Naive thymus-derived CD4-positive, alpha-beta T cell (primary cell): ENCODE results near the gene NUP188. TPM values are rescaled to one million over a fixed set of nuclear protein-coding genes. Genes with fewer than 3 reads are reported as not detected.

Experiments used
- ATAC-seq: fragments of 150-1000 bp; cut with Tn5 transposase; 2 replicates; pipeline ENCODE4 v1.10.0; 2021; ENCODE audit warnings: mild to moderate bottlenecking, moderate library complexity
- CTCF ChIA-PET: fragments of 350-600 bp; sonication (Branson Sonifier 250); formaldehyde crosslinking; loops from one replicate; lab custom pipeline; 2021; ENCODE audit warnings: antibody characterized with exemption; lab: Charles Lee
- POLR2A ChIA-PET: fragments of 350-600 bp; sonication (Branson Sonifier 250); formaldehyde crosslinking; loops from one replicate; lab custom pipeline; 2021; ENCODE audit warnings: antibody characterized with exemption, inconsistent platforms; lab: Charles Lee
- DNase-seq, 9 donors: peaks; one replicate each; pipeline versions ENCODE4 v3.0.0 to v3.0.0-alpha.2; 2020 to 2022; ENCODE audit warnings: mixed read lengths in 1 of 9
- H3K27ac ChIP-seq: one replicate; pipeline ENCODE4 v1.7.0; 2013; ENCODE audit warnings: mild to moderate bottlenecking, low read depth, low read length, moderate library complexity
- H3K27me3 ChIP-seq, 2 donors: one replicate each; pipeline ENCODE4 v1.7.0; 2013; ENCODE audit warnings: low read length in 2 of 2, mild to moderate bottlenecking in 2 of 2, moderate library complexity in 2 of 2; ENCODE audit not compliant: control insufficient read depth in 2 of 2, insufficient read depth in 2 of 2
- H3K36me3 ChIP-seq, 3 experiments: 1 replicate in 2 of 3; 2 replicates in 1 of 3; pipeline ENCODE4 v1.7.0; 2013; ENCODE audit warnings: low read length in 3 of 3, mild to moderate bottlenecking in 3 of 3, moderate library complexity in 1 of 3; ENCODE audit not compliant: insufficient read depth in 3 of 3, control insufficient read depth in 2 of 3
- H3K4me1 ChIP-seq, 2 donors: one replicate each; pipeline ENCODE4 v1.7.0; 2013; ENCODE audit warnings: low read length in 2 of 2, mild to moderate bottlenecking in 2 of 2, moderate library complexity in 1 of 2; ENCODE audit not compliant: control insufficient read depth in 2 of 2, insufficient read depth in 2 of 2
- H3K4me3 ChIP-seq: 2 replicates; pipeline ENCODE4 v1.7.0; 2013; ENCODE audit warnings: mild to moderate bottlenecking, low read length
- H3K9me3 ChIP-seq, 3 experiments: 1 replicate in 2 of 3; 2 replicates in 1 of 3; pipeline ENCODE4 v1.7.0; 2013; ENCODE audit warnings: low read length in 3 of 3; ENCODE audit not compliant: control insufficient read depth in 2 of 3
- H3K27ac Mint-ChIP-seq, 9 donors: one replicate each; pipeline ENCODE4 v1.8.0; 2020 to 2022; ENCODE audit warnings: mixed read lengths in 9 of 9, mild to moderate bottlenecking in 8 of 9, moderate library complexity in 5 of 9, inconsistent platforms in 2 of 9
- H3K27me3 Mint-ChIP-seq, 5 donors: one replicate each; pipeline ENCODE4 v1.8.0; 2021 to 2022; ENCODE audit warnings: mixed read lengths in 5 of 5, mild to moderate bottlenecking in 1 of 5
- H3K36me3 Mint-ChIP-seq, 5 donors: one replicate each; pipeline ENCODE4 v1.8.0; 2020 to 2022; ENCODE audit warnings: mixed read lengths in 5 of 5, mild to moderate bottlenecking in 3 of 5, inconsistent platforms in 1 of 5
- H3K4me1 Mint-ChIP-seq, 7 donors: one replicate each; pipeline ENCODE4 v1.8.0; 2020 to 2022; ENCODE audit warnings: mixed read lengths in 7 of 7, mild to moderate bottlenecking in 3 of 7, inconsistent platforms in 1 of 7
- H3K4me3 Mint-ChIP-seq, 10 donors: one replicate each; pipeline ENCODE4 v1.8.0; 2020 to 2022; ENCODE audit warnings: mild to moderate bottlenecking in 10 of 10, mixed read lengths in 10 of 10, moderate library complexity in 6 of 10, inconsistent platforms in 2 of 10
- H3K9me3 Mint-ChIP-seq, 11 donors: one replicate each; pipeline ENCODE4 v1.8.0; 2020 to 2022; ENCODE audit warnings: mixed read lengths in 11 of 11, mild to moderate bottlenecking in 4 of 11, inconsistent platforms in 1 of 11, moderate library complexity in 1 of 11
- intact Hi-C, 2 donors: fragments of 100-400 bp; cut with micrococcal nuclease; formaldehyde crosslinking; loops; one replicate each; pipeline ENCODE4 v1.15.1; 2023
- polyA plus RNA-seq, 2 donors: library from polyadenylated mRNA; unstranded; fragments of 300-500 nt; fragmentation: Illumina TruSeq; gene quantifications; one replicate each; pipeline ENCODE4 v1.2.3, GENCODE V29; 2021
- total RNA-seq, 6 experiments: library from RNA in 5 of 6; stranded (reverse) in 5 of 6; gene quantifications; 1 replicate in 5 of 6; 2 replicates in 1 of 6; pipeline ENCODE4 v1.2.3 and lab custom pipeline; 2021 to 2026

NUP188 gene
- total and polyA plus RNA-seq, 7 experiments from 2014 or later, result 24.8 to 98.7 (median 62.1) TPM

DNA sequence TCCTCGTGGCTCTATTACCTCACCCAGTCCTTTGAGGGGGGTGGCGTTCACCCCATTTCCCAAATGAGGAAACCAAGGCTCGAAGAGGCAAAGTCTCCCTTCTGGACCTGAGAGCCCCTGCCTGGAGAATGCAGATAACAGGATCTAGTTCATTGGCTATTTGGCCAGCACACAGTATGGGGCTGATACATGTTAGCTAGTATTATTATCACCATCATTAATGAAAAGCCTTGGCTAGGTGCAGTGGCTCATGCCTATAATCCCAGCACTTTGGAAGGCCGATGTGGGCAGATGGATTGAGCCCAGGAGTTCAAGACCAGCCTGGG lies 76.4 kb downstream of the NUP188 start:
- peaks cover 0 to 6% (median 0%) of the 10 kb centered on the region in 5 donors for H3K36me3 Mint-ChIP-seq
- intact Hi-C loops, result no loop called here
- DNase-seq, result no peak
- POLR2A ChIA-PET, result no interaction called here
- Histone ChIP-seq H3K9me3 (no peaks in the 10 kb centered on the region), H3K27ac (no peak overlapping the region), H3K36me3 (peaks cover 0 to 5% (median 0%) of the 10 kb centered on the region in 3 experiments), H3K4me3 (no peak overlapping the region), H3K27me3 (no peaks in the 10 kb centered on the region), H3K4me1 (peaks cover 13 to 18% of the 10 kb centered on the region in 2 donors)
- no peak overlapping the region for H3K4me3 Mint-ChIP-seq
- H3K27ac Mint-ChIP-seq, result peak overlapping the region in 1 of 9 donors; percentile 55
- ATAC-seq, result no peak
- H3K9me3 Mint-ChIP-seq, result peaks cover 0 to 1% (median 0%) of the 10 kb centered on the region in 11 donors
- peaks cover 17 to 41% (median 34%) of the 10 kb centered on the region in 7 donors for H3K4me1 Mint-ChIP-seq
- no peaks in the 10 kb centered on the region for H3K27me3 Mint-ChIP-seq
- CTCF ChIA-PET, result no interaction called here

- POLR2A ChIA-PET, result interaction anchor here (1.6 to 2.1 kb wide), 2 partner anchors 10 to 12 kb away, joined by 9 to 10 read pairs; partner anchors contain the start of gene MIGA2
- Mint-ChIP-seq H3K4me1 (peaks cover 17 to 50% (median 34%) of the 10 kb centered on the region in 7 donors), H3K4me3 (peak overlapping the region; percentile 81 to 92 (median 83)), H3K36me3 (peaks cover 0 to 3% (median 0%) of the 10 kb centered on the region in 5 donors), H3K9me3 (peaks cover 0 to 1% (median 0%) of the 10 kb centered on the region in 11 donors), H3K27ac (peak overlapping the region in 7 of 9 donors; percentile 52 to 90 (median 78)), H3K27me3 (no peaks in the 10 kb centered on the region)
- ATAC-seq, result no peak
- Histone ChIP-seq H3K27me3 (no peaks in the 10 kb centered on the region), H3K36me3 (no peaks in the 10 kb centered on the region), H3K9me3 (no peaks in the 10 kb centered on the region), H3K4me1 (peaks cover 13 to 18% of the 10 kb centered on the region in 2 donors), H3K4me3 (peak overlapping the region; percentile 76), H3K27ac (peak overlapping the region; percentile 72)
- CTCF ChIA-PET, result no interaction called here
- DNase-seq, result no peak
- intact Hi-C loops, result loop anchor here in 1 of 2 donors (5.0 kb wide), 1 partner anchor 79 kb away; the partner anchor contains the start of genes DOLK and NUP188
These were observed 79.1 kb downstream of the NUP188 start for GRCh38 chr9:129026442-129027223.

DNA sequence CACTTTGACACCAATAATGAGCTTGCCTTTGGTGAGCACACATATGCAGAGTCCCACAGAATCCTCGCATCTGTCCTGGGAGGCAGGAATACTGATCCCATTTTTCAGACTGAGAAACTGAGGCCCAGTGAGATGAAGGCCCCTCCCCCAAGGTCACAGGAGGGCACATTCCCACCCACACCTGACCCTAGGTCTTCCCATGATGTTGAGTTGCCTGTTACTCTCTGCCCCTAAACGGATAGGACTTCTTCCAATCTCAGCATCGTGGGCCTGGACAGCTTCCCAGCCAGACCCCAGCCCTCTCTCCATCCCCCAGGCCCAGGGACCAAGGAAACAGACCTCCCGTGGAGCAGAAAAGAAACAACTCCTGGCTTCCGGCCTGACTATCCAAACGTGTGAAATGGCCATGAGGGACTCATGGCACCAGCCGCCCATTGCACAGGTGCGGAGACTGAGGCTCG lies 79.8 kb downstream of the NUP188 start:
- no peaks in the 10 kb centered on the region for H3K27me3 ChIP-seq
- intact Hi-C loops, result loop anchor here in 1 of 2 donors (5.0 kb wide), 1 partner anchor 80 kb away; the partner anchor contains the start of genes DOLK and NUP188
- Mint-ChIP-seq H3K36me3 (no peaks in the 10 kb centered on the region), H3K4me3 (peak overlapping the region; percentile 81 to 92 (median 83)), H3K27me3 (no peaks in the 10 kb centered on the region), H3K4me1 (peaks cover 13 to 46% (median 30%) of the 10 kb centered on the region in 7 donors), H3K9me3 (peaks cover 0 to 1% (median 0%) of the 10 kb centered on the region in 11 donors), H3K27ac (peak overlapping the region; percentile 62 to 90 (median 78))
- peak overlapping the region; percentile 76 for H3K4me3 ChIP-seq
- peak overlapping the region; percentile 72 for H3K27ac ChIP-seq
- no peak for DNase-seq
- POLR2A ChIA-PET, result interaction anchor here (1.3 to 2.1 kb wide), 3 partner anchors 9 to 53 kb away, joined by 6 to 10 read pairs (median 9); partner anchors contain the start of genes DOLPP1 and MIGA2
- peaks cover 13 to 18% of the 10 kb centered on the region in 2 donors for H3K4me1 ChIP-seq
- CTCF ChIA-PET, result no interaction called here
- no peaks in the 10 kb centered on the region for H3K36me3 ChIP-seq
- ATAC-seq, result no peak
- H3K9me3 ChIP-seq, result no peaks in the 10 kb centered on the region

DNA sequence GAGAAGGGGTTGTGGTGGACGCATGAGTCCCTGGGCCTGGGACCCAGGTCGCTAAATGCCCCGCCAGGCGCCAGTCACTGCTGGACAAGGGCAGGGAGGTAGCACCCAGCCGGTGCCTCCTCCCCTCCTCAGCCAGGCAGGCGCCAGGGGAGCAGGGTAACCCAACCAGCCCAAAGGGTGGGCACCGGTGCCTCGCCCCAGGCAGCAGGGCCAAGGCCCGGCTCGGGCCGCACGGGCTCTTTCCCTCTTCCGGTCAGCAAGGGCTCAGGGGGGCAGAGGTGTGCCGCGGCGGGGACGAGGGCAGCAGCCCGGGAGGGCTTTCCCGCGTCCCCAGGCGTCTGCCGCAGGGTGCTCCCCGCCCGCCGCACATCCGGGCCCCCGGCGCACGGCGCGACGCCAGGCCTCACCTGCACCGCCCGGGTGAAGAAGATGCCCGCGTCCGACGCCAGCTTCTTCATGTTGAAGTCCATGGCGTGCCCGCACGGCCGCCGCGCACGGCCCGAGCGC lies 80.2 kb downstream of the NUP188 start:
- H3K36me3 Mint-ChIP-seq, result no peaks in the 10 kb centered on the region
- peak overlapping the region; percentile 76 for H3K4me3 ChIP-seq
- H3K27ac ChIP-seq, result peak overlapping the region; percentile 72
- H3K27ac Mint-ChIP-seq, result peak overlapping the region; percentile 62 to 90 (median 78)
- CTCF ChIA-PET, result interaction anchor here (0.5 kb wide), 1 partner anchor 42 kb away, joined by 3 read pairs; no protein-coding TSS in a partner anchor
- no peaks in the 10 kb centered on the region for H3K27me3 ChIP-seq
- ATAC-seq (peak; percentile 71), DNase-seq (peak in 5 of 9 donors; percentile 67 to 88 (median 85))
- H3K36me3 ChIP-seq, result no peaks in the 10 kb centered on the region
- POLR2A ChIA-PET, result interaction anchor here (1.3 to 2.1 kb wide), 3 partner anchors 9 to 53 kb away, joined by 6 to 10 read pairs (median 9); partner anchors contain the start of genes DOLPP1 and MIGA2
- peaks cover 13 to 18% of the 10 kb centered on the region in 2 donors for H3K4me1 ChIP-seq
- H3K4me3 Mint-ChIP-seq, result peak overlapping the region; percentile 81 to 92 (median 83)
- H3K9me3 ChIP-seq, result no peaks in the 10 kb centered on the region
- H3K9me3 Mint-ChIP-seq, result peaks cover 0 to 1% (median 0%) of the 10 kb centered on the region in 11 donors
- intact Hi-C loops, result loop anchor here (1.0 to 5.0 kb wide), 13 partner anchors 9 to 751 kb away; partner anchors contain the start of genes DOLPP1 (in 2 of the 2), LRRC8A (in 2 of the 2), MIGA2 (in 2 of the 2) and COQ4 (in 1 of the 2)
- H3K4me1 Mint-ChIP-seq, result peaks cover 13 to 41% (median 28%) of the 10 kb centered on the region in 7 donors
- no peaks in the 10 kb centered on the region for H3K27me3 Mint-ChIP-seq

DNA sequence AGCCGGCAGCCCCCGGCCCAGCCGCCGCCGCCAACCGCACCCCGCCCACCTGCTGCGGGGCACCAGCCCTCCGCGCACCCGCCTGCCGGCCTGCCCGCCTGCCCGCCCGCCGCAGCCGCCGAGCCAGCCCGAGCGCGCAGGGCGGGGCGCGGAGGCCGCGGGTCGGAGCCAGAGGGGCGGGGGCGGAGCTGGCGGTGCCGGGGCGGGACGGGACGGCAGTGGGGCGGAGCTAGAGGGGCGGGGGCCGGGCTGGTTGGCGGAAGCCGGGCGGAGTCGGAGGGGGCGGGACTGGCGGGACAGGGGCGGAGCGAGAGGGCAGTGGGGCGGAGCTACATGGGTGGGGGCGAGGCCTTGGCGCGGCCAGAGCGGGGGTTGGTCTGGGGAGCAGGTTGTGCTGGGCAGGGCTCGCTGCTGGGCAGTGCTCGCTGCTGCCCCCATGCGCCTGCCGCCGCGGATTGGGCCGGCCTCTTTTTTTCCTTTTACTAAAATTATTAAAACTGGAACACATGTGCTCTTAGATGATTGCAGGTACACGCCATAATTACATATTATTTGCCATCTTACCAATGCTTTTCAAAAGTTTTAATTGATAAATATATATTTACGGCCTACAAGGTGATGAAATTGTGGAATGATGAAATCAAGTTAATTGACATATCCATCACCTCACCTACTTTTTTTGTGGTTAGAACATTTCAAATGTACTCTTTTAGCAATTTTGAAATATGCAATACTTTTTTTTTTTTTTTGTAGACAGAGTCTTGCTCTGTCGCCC lies 80.9 kb downstream of the NUP188 start, which contains the start of gene SH3GLB2:
SH3GLB2 (minus strand) TSS at position 140 of the 775 bp plus-strand sequence. CDS start 177 bp downstream, outside the sequence.
- Mint-ChIP-seq H3K27me3 (no peaks in the 10 kb centered on the region), H3K4me3 (peak within 1 kb of the TSS; percentile 81 to 92 (median 83)), H3K36me3 (no peaks in the 10 kb centered on the region), H3K9me3 (no peaks in the 10 kb centered on the region), H3K27ac (peak within 1 kb of the TSS; percentile 62 to 90 (median 78)), H3K4me1 (peaks cover 13 to 37% (median 25%) of the 10 kb centered on the region in 7 donors)
- Histone ChIP-seq H3K27me3 (no peaks in the 10 kb centered on the region), H3K4me3 (peak within 1 kb of the TSS; percentile 76), H3K9me3 (no peaks in the 10 kb centered on the region), H3K27ac (peak within 1 kb of the TSS; percentile 72), H3K4me1 (peaks cover 13 to 18% of the 10 kb centered on the region in 2 donors), H3K36me3 (no peaks in the 10 kb centered on the region)
- intact Hi-C loops, result loop anchor here (1.0 to 5.0 kb wide), 13 partner anchors 8 to 752 kb away; partner anchors contain the start of genes DOLPP1 (in 2 of the 2), LRRC8A (in 2 of the 2), MIGA2 (in 2 of the 2) and COQ4 (in 1 of the 2)
- CTCF ChIA-PET, result interaction anchor here (0.5 kb wide), 1 partner anchor 43 kb away, joined by 3 read pairs; no protein-coding TSS in a partner anchor
- ATAC-seq (peak; percentile 94), DNase-seq (peak in 8 of 9 donors; percentile 81 to 97 (median 88))
- POLR2A ChIA-PET, result interaction anchor here (0.7 to 2.1 kb wide), 5 partner anchors 8 to 657 kb away, joined by 3 to 10 read pairs (median 6); partner anchors contain the start of genes DOLPP1, MIGA2 and URM1
